Activated naive CD4-positive, alpha-beta T cell treated with anti-CD3 and anti-CD28 coated beads for 36 hours (primary cell): ENCODE measurements around the gene HSPA9. TPM values are rescaled to one million over a fixed set of nuclear protein-coding genes. Genes with fewer than 3 reads are reported as not detected.
A peak's percentile ranks its signal among the peaks of the same experiment; 100 is the strongest.

Source experiments
- CTCF ChIA-PET: fragments of 350-600 bp; sonication (Branson Sonifier 250); formaldehyde crosslinking; loops from one replicate; lab custom pipeline; 2021; ENCODE audit warnings: antibody characterized with exemption; lab: Charles Lee
- DNase-seq: peaks from one replicate; pipeline ENCODE4 v3.0.0-alpha.2; 2020
- H3K27ac Mint-ChIP-seq: one replicate; pipeline ENCODE4 v1.8.0; 2021; ENCODE audit warnings: mild to moderate bottlenecking, mixed read lengths
- H3K27me3 Mint-ChIP-seq: one replicate; pipeline ENCODE4 v1.8.0; 2021; ENCODE audit warnings: low read depth, mixed read lengths
- H3K36me3 Mint-ChIP-seq: one replicate; pipeline ENCODE4 v1.8.0; 2021; ENCODE audit warnings: low read depth, mixed read lengths
- H3K4me1 Mint-ChIP-seq: one replicate; pipeline ENCODE4 v1.8.0; 2021; ENCODE audit warnings: low read depth, mixed read lengths
- H3K4me3 Mint-ChIP-seq: one replicate; pipeline ENCODE4 v1.8.0; 2021; ENCODE audit warnings: mild to moderate bottlenecking, moderate library complexity, mixed read lengths
- H3K9me3 Mint-ChIP-seq: one replicate; pipeline ENCODE4 v1.8.0; 2021; ENCODE audit warnings: mixed read lengths
- intact Hi-C: fragments of 100-400 bp; cut with micrococcal nuclease; formaldehyde crosslinking; loops from one replicate; pipeline ENCODE4 v1.15.1; 2023
- total RNA-seq, 2 experiments: library from RNA; stranded (reverse); gene quantifications; one replicate each; pipeline ENCODE4 v1.2.3, GENCODE V29; 2021

The HSPA9 gene
- total RNA-seq, 2 experiments from 2014 or later: 457 to 472 TPM

- Mint-ChIP-seq H3K27ac (peak overlapping the region; percentile 75), H3K36me3 (peaks cover 77% of the 10 kb centered on the region), H3K4me1 (peaks cover 83% of the 10 kb centered on the region), H3K27me3 (no peaks in the 10 kb centered on the region), H3K9me3 (no peaks in the 10 kb centered on the region), H3K4me3 (no peak overlapping the region)
- intact Hi-C loops: no loop called here
- DNase-seq: no peak
- CTCF ChIA-PET: interaction anchor here (1.4 to 2.0 kb wide), 3 partner anchors 11 to 20 kb away, joined by 5 to 10 read pairs (median 8); no protein-coding TSS in a partner anchor
Observed at GRCh38 chr5:138568061-138568824, 7.0 kb downstream of the HSPA9 start.

- H3K27me3 Mint-ChIP-seq: no peaks in the 10 kb centered on the region
- H3K4me1 Mint-ChIP-seq: peaks cover 74% of the 10 kb centered on the region
Observed at GRCh38 chr5:138566792-138567191, 8.4 kb downstream of the HSPA9 start.

GRCh38 chr5:138565100-138565821, 9.9 kb downstream of the HSPA9 start:
- H3K4me1 Mint-ChIP-seq: peaks cover 69% of the 10 kb centered on the region
- no peak overlapping the region for H3K4me3 Mint-ChIP-seq
- no peak for DNase-seq
- CTCF ChIA-PET: interaction anchor here (0.7 to 1.3 kb wide), 3 partner anchors 10 to 213 kb away, joined by 3 to 7 read pairs (median 4); partner anchors contain the start of genes HSPA9 and KDM3B
- H3K9me3 Mint-ChIP-seq: no peaks in the 10 kb centered on the region
- H3K27me3 Mint-ChIP-seq: no peaks in the 10 kb centered on the region
- intact Hi-C loops: no loop called here
- H3K36me3 Mint-ChIP-seq: peaks cover 68% of the 10 kb centered on the region
- H3K27ac Mint-ChIP-seq: peak overlapping the region; percentile 76

More at GRCh38 chr5:138566792-138567191, 8.4 kb downstream of the HSPA9 start:
- Mint-ChIP-seq H3K4me3 (no peak overlapping the region), H3K27ac (peak overlapping the region; percentile 71), H3K9me3 (no peaks in the 10 kb centered on the region), H3K36me3 (peaks cover 70% of the 10 kb centered on the region)
- intact Hi-C loops: no loop called here
- DNase-seq: no peak
- CTCF ChIA-PET: interaction anchor here (0.7 kb wide), 1 partner anchor 129 kb away, joined by 3 read pairs; no protein-coding TSS in a partner anchor

- peaks cover 63% of the 10 kb centered on the region for H3K4me1 Mint-ChIP-seq
Observed at GRCh38 chr5:138564242-138564641, 11.0 kb downstream of the HSPA9 start.

GRCh38 chr5:138563340-138564118, 11.7 kb downstream of the HSPA9 start:
- H3K36me3 Mint-ChIP-seq: peaks cover 70% of the 10 kb centered on the region
- DNase-seq: no peak
- peak overlapping the region; percentile 60 for H3K27ac Mint-ChIP-seq
- H3K4me3 Mint-ChIP-seq: no peak overlapping the region
- CTCF ChIA-PET: interaction anchor here (1.1 kb wide), 1 partner anchor 16 kb away, joined by 3 read pairs; no protein-coding TSS in a partner anchor
- peaks cover 56% of the 10 kb centered on the region for H3K4me1 Mint-ChIP-seq
- H3K9me3 Mint-ChIP-seq: no peaks in the 10 kb centered on the region
- intact Hi-C loops: no loop called here
- no peaks in the 10 kb centered on the region for H3K27me3 Mint-ChIP-seq

More at GRCh38 chr5:138564242-138564641, 11.0 kb downstream of the HSPA9 start:
- CTCF ChIA-PET: no interaction called here
- DNase-seq: no peak
- no peak overlapping the region for H3K4me3 Mint-ChIP-seq
- peak overlapping the region; percentile 33 for H3K27ac Mint-ChIP-seq
- no peaks in the 10 kb centered on the region for H3K27me3 Mint-ChIP-seq
- no peaks in the 10 kb centered on the region for H3K9me3 Mint-ChIP-seq
- peaks cover 70% of the 10 kb centered on the region for H3K36me3 Mint-ChIP-seq
- intact Hi-C loops: no loop called here

GRCh38 chr5:138560971-138561370, 14.2 kb downstream of the HSPA9 start:
- Mint-ChIP-seq H3K27me3 (no peaks in the 10 kb centered on the region), H3K9me3 (no peaks in the 10 kb centered on the region), H3K4me1 (peaks cover 33% of the 10 kb centered on the region), H3K4me3 (no peak overlapping the region), H3K36me3 (peaks cover 71% of the 10 kb centered on the region), H3K27ac (peak overlapping the region; percentile 9)
- intact Hi-C loops: no loop called here
- DNase-seq: no peak
- CTCF ChIA-PET: no interaction called here

GRCh38 chr5:138559937-138560336, 15.3 kb downstream of the HSPA9 start:
- Mint-ChIP-seq H3K27me3 (no peaks in the 10 kb centered on the region), H3K27ac (peak overlapping the region; percentile 8)

GRCh38 chr5:138557677-138558076, 17.5 kb downstream of the HSPA9 start:
- H3K27me3 Mint-ChIP-seq: no peaks in the 10 kb centered on the region
- no peak overlapping the region for H3K27ac Mint-ChIP-seq
- H3K36me3 Mint-ChIP-seq: peaks cover 71% of the 10 kb centered on the region
- intact Hi-C loops: no loop called here
- H3K9me3 Mint-ChIP-seq: no peaks in the 10 kb centered on the region
- no peak overlapping the region for H3K4me3 Mint-ChIP-seq
- DNase-seq: no peak
- CTCF ChIA-PET: no interaction called here
- H3K4me1 Mint-ChIP-seq: peaks cover 12% of the 10 kb centered on the region

More at GRCh38 chr5:138559937-138560336, 15.3 kb downstream of the HSPA9 start:
- no peak for DNase-seq
- intact Hi-C loops: no loop called here
- Mint-ChIP-seq H3K36me3 (peaks cover 68% of the 10 kb centered on the region), H3K4me1 (peaks cover 24% of the 10 kb centered on the region), H3K9me3 (no peaks in the 10 kb centered on the region), H3K4me3 (no peak overlapping the region)
- CTCF ChIA-PET: interaction anchor here (0.6 to 1.4 kb wide), 2 partner anchors 12 to 14 kb away, joined by 3 to 4 read pairs; no protein-coding TSS in a partner anchor

- intact Hi-C loops: no loop called here
- Mint-ChIP-seq H3K27me3 (no peaks in the 10 kb centered on the region), H3K27ac (no peak overlapping the region), H3K4me1 (peaks cover 6% of the 10 kb centered on the region), H3K4me3 (no peak overlapping the region), H3K9me3 (no peaks in the 10 kb centered on the region), H3K36me3 (peaks cover 47% of the 10 kb centered on the region)
- DNase-seq: no peak
- CTCF ChIA-PET: no interaction called here
Observed at GRCh38 chr5:138554143-138554542, 21.1 kb downstream of the HSPA9 start.

- H3K27ac Mint-ChIP-seq: no peak overlapping the region
- H3K4me1 Mint-ChIP-seq: peaks cover 9% of the 10 kb centered on the region
- CTCF ChIA-PET: interaction anchor here (1.3 kb wide), 1 partner anchor 26 kb away, joined by 3 read pairs; no protein-coding TSS in a partner anchor
- no peaks in the 10 kb centered on the region for H3K27me3 Mint-ChIP-seq
- intact Hi-C loops: no loop called here
- DNase-seq: no peak
- peaks cover 41% of the 10 kb centered on the region for H3K36me3 Mint-ChIP-seq
- H3K9me3 Mint-ChIP-seq: no peaks in the 10 kb centered on the region
- no peak overlapping the region for H3K4me3 Mint-ChIP-seq
Observed at GRCh38 chr5:138553437-138554095, 21.6 kb downstream of the HSPA9 start.

GRCh38 chr5:138552657-138553056, 22.5 kb downstream of the HSPA9 start:
- no peaks in the 10 kb centered on the region for H3K27me3 Mint-ChIP-seq
- no peak for DNase-seq
- H3K9me3 Mint-ChIP-seq: no peaks in the 10 kb centered on the region

More at GRCh38 chr5:138552657-138553056, 22.5 kb downstream of the HSPA9 start:
- Mint-ChIP-seq H3K27ac (no peak overlapping the region), H3K36me3 (peaks cover 32% of the 10 kb centered on the region), H3K4me1 (peaks cover 17% of the 10 kb centered on the region), H3K4me3 (no peak overlapping the region)
- intact Hi-C loops: no loop called here
- CTCF ChIA-PET: interaction anchor here (1.3 to 1.7 kb wide), 2 partner anchors 27 to 49 kb away, joined by 3 to 7 read pairs; no protein-coding TSS in a partner anchor
